GM19238 (cell line): ENCODE results near the gene LPGAT1.
"Not testable (repeated sequence)": the region's sequence is repeated elsewhere in the genome, so short reads cannot be mapped to it uniquely, and the experiment has no call there.

Source experiments
- DNase-seq: peaks from one replicate; pipeline ENCODE4 v3.0.0; 2011; ENCODE audit warnings: low spot score; ENCODE audit not compliant: insufficient read length

LPGAT1 gene

GRCh38 chr1:211735208-211736170, 95.1 kb downstream of the LPGAT1 start:
- DNase-seq, result no peak

- DNase-seq, result no peak
Measured at GRCh38 chr1:211734791-211735190, 95.8 kb downstream of the LPGAT1 start.

GRCh38 chr1:211734359-211734758, 96.2 kb downstream of the LPGAT1 start:
- no peak for DNase-seq

GRCh38 chr1:211732293-211732980, 98.1 kb downstream of the LPGAT1 start:
- DNase-seq, result peak; percentile 26

GRCh38 chr1:211731456-211732292, 98.9 kb downstream of the LPGAT1 start:
- no peak for DNase-seq

- DNase-seq, result no peak
Measured at GRCh38 chr1:211730347-211730746, 100.2 kb downstream of the LPGAT1 start.

- no peak for DNase-seq
Measured at GRCh38 chr1:211729238-211729637, 101.3 kb downstream of the LPGAT1 start.

- DNase-seq, result no peak
Measured at GRCh38 chr1:211726467-211726995, 104.0 kb downstream of the LPGAT1 start.

- DNase-seq, result no peak
Measured at GRCh38 chr1:211724687-211725196, 105.8 kb downstream of the LPGAT1 start.

GRCh38 chr1:211723273-211723672, 107.3 kb downstream of the LPGAT1 start:
- no peak for DNase-seq

GRCh38 chr1:211722277-211723175, 108.0 kb downstream of the LPGAT1 start:
- DNase-seq, result no peak

GRCh38 chr1:211716555-211716954, 114.0 kb downstream of the LPGAT1 start:
- DNase-seq, result not testable (repeated sequence)

GRCh38 chr1:211715971-211716370, 114.6 kb downstream of the LPGAT1 start:
- no peak for DNase-seq

GRCh38 chr1:211714154-211714553, 116.4 kb downstream of the LPGAT1 start:
- no peak for DNase-seq

GRCh38 chr1:211713231-211713630, 117.3 kb downstream of the LPGAT1 start:
- DNase-seq, result no peak

GRCh38 chr1:211711315-211711705, 119.3 kb downstream of the LPGAT1 start:
- DNase-seq, result no peak

GRCh38 chr1:211710566-211711314, 119.8 kb downstream of the LPGAT1 start:
- no peak for DNase-seq

- DNase-seq, result no peak
Measured at GRCh38 chr1:211708926-211709325, 121.6 kb downstream of the LPGAT1 start.

- no peak for DNase-seq
Measured at GRCh38 chr1:211708006-211708405, 122.6 kb downstream of the LPGAT1 start.
